ENCODE results near the gene MCM10.

DNA sequence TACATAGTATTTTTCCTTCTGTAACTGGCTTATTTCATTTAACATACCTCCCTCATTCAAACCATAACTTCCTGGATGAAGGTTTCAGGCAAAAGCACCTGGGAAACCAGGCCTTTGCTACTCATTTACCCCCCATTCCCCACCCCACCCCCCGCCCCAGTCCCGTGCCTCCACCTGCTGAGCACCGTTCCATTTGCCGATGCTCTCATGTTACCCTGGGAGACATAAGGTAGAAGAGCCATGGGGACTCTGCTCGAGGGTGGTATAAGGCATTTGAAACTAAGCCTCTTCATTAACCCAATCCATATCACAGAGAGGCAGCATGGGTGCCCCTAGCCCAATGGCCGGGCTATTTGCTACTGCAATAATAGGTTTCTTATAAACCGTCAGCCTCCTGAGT is 22.2 kb upstream of the MCM10 start:
- TF ChIP-seq, protein P1, sequence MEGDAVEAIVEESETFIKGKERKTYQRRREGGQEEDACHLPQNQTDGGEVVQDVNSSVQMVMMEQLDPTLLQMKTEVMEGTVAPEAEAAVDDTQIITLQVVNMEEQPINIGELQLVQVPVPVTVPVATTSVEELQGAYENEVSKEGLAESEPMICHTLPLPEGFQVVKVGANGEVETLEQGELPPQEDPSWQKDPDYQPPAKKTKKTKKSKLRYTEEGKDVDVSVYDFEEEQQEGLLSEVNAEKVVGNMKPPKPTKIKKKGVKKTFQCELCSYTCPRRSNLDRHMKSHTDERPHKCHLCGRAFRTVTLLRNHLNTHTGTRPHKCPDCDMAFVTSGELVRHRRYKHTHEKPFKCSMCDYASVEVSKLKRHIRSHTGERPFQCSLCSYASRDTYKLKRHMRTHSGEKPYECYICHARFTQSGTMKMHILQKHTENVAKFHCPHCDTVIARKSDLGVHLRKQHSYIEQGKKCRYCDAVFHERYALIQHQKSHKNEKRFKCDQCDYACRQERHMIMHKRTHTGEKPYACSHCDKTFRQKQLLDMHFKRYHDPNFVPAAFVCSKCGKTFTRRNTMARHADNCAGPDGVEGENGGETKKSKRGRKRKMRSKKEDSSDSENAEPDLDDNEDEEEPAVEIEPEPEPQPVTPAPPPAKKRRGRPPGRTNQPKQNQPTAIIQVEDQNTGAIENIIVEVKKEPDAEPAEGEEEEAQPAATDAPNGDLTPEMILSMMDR (conservative IDR thresholded peaks at IDR 0.05 in 1 of 2, IDR thresholded peaks at IDR 0.05 in 1 of 2; ENCODE audit: extremely low read depth in 1 of 2, insufficient read depth in 1 of 2, low read depth in 1 of 2, low read length in 2 of 2), result no peak
- TF ChIP-seq EZH2 (IDR thresholded peaks at IDR 0.05; ENCODE audit: borderline replicate concordance, low read length), result no peak
